Measurements from ENCODE around the gene ATP2B1.

- TF ChIP-seq CTCF (IDR thresholded peaks at IDR 0.05; ENCODE audit: low read length) (no peak), EZH2 (IDR thresholded peaks at IDR 0.05; ENCODE audit: borderline replicate concordance, low read length) (no peak)
Observed at GRCh38 chr12:89704457-89704856, 4.2 kb downstream of the ATP2B1 start.

Data from OCI-LY1 (cell line).